Measurements from ENCODE around the gene ANK3.

ANK3 gene

DNA sequence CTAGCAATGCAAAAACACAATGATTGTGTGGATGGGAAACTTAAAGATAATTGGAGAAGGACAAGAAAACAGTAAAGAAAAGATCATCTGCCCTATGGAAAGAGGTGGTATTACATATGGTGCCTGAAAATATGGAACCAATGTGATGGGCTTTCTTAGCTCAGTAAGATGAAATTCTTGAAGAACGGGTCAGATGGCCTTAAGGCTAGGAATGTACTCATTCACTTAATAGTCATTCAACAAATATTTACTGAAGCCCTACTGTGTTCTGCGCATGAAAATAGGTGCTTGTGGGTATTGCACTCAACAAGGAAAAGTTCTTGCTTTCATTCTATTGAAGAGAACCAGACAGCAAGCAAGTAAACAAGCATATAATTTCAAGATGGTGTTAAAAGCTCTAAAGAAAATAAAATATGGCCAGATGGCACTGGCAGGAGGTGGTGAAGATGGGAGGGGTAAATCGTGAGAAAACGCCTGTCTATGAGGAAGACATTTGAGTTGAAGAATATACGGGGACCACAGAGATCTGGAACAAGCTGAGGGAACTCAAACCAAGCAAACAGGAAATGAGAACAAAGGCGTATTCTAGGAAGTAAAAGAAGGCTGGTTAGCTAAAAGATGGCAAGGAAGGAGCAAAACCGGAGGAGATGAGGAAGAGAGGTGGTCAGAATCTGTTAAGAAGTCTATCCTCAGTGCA is 179.7 kb downstream of the ANK3 start:
- peak; percentile 46 for DNase-seq

DNA sequence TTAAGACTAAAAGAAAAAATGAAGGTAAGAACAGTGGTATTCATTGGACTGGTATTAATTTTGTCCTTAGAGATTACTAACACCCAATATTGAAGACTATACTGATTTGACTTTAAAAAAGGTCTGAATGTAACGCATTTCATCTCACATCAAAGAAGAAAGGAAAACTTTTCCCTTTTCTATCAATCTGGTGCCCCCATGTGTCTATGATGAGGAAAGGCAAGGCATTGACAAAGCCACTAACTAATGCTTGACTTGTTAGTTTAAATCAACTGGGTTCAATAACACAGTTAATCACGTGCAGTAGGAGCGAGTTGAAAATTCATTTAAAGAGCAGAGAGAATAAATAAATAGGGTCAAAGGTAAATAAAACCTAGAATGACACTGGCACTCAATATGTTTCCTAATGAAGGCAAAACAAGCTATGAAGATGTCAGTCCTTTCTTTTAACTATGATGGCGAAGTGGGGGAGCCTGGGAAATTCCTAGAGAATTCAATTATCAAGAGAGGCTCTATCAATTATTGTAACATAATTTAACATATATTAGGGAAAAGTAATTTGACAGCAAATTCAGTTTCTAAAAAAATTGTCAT is 180.9 kb downstream of the ANK3 start:
- DNase-seq: peak; percentile 43

DNA sequence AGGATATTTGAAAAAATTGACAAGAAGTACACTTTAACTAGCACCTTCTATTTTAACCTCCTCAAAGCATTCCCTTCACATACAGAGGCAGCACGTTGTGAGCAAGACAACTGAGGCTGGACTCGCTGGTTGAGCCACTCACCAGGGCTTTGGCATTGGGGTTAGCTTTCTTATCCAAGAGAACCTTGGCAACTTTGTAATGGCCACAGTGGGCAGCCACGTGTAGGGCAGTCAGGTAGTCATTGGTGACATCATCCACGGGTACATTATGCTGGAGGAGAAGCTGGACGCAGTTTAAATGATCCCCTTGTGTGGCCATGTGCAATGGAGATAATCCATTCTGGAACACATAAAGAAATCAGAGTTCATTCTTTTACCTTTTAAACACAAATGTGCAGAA is 181.8 kb downstream of the ANK3 start:
- DNase-seq: no peak

DNA sequence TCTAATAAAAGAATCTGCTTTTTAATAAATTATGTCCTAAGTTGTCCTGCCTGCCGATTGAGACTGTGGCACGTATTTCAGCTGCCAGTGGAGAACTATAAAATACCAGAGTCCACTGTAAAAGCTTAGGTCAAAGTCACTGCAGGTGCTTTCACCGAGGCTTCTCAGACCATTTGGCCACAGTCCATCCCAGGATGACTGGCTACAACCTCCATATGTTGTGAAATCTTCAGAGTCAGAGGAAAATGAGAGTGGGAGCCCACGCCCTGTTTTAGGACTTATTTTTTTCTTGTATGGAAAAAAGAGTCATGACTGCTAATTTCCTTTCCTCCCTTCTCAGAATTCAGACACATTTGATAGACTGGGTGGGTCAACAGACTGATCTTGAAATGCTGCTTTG is 182.9 kb downstream of the ANK3 start:
- DNase-seq: no peak

DNA sequence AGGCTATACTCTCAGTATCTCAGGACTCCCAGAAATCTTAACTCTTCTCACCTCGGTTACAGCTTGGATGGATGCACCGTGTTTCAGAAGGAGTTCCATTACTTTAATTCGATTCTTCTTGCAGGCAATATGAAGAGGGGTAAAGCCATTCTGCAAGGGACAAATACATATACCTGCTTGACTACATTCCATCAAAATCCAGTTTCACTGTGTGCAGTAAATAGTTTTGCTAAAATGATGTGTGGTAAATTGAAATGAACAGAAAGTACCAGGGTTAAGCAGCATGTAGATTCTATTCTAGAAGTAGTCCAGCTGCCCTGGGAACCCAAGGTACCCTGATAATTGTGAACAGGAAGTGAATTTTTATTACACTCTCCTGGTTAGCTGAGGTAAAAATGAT is 183.9 kb downstream of the ANK3 start:
- DNase-seq: no peak

DNA sequence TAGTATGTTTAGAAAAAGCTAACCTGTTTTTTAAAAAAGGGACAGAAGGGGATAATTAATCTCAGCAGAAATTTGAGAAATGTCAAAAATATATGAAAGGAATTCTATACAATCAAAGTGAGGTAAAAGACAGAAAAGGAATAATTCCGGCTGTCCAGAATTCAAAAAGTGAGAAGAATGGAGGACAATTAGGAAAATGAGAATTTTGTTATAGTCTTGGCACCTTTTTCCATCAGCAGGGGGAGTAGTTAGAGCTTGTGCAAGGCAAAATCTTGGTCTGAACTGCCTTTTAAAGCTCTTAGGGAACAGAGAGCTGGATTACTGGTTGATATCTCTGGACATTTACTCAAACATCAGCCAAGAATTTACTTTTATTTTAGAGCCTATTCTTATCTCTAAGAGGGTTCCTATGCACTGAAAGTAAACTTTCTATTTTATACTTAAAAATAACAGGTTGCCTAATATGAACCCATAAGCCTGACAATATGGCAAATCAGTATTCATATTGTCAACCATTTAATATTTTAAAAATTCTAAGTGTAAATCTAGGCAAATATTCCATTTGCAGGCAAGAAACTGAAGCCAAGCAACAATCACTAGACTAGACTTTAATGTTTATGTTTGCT is 185.6 kb downstream of the ANK3 start:
- peak; percentile 26 for DNase-seq

DNA sequence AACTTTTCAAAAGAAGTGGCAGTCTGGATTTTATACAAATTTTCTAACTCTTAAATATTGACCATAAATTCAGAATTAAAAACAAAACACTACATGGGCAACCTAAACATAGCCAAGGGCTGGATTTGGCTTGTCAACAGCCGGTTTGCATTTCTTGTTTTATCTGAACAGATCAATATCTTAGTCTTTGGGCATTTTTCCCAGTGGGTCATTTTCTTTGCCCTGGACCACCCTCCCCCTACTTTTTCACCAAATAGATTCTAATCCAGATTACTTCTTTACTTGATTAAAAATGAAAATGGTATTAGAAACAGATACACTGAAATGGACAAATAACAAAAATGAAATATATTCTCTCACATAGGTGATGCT is 189.0 kb downstream of the ANK3 start:
- no peak for DNase-seq

DNA sequence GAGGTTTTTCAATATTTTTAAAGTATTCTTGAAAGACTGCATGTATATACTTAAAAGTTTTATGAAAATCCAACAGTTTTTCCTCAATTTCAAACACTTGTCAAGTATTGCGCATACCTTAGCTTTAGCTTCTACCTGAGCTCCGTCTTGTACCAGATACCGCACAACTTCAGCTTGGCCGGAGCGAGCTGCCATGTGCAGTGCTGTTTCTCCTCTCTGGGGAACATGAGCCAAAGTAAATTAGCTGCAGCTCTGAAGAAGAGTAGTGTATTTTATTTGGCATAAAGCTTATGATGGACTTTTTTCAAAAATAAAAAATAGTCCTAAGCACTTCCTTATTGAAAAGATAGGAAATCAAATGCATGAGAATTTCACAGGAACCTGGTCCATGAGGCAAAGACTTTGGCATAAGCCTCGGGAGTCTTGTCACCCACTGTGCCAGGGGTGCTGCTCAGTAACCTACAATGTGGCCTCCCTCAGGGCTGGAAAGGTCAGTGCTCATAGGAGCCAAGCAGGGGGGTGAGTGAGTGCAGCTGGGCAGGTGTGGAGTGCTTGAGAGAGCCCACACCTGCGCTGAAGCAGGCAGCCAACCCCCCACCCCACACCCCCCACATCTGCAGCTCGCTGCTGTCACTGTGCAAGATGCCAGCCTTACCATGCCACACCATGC is 189.5 kb downstream of the ANK3 start:
- no peak for DNase-seq

DNA sequence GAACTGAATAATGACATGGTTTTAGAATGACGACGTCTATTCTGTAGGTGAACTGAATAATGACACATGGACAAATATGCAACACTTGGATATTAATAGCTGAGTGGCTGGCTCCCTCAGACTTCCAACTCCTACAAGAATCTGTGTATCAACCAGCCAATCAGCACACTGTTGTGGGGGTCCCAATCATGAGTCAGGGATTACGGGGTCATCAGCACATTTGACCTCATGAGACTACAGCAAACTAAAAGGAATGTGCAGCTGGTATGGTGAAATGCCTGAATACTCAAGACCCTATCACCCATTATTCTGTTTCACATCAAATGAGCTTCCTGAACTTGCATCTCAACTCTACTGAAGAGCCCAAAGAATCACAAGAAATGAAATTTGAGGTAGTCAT is 192.5 kb downstream of the ANK3 start:
- no peak for DNase-seq

DNA sequence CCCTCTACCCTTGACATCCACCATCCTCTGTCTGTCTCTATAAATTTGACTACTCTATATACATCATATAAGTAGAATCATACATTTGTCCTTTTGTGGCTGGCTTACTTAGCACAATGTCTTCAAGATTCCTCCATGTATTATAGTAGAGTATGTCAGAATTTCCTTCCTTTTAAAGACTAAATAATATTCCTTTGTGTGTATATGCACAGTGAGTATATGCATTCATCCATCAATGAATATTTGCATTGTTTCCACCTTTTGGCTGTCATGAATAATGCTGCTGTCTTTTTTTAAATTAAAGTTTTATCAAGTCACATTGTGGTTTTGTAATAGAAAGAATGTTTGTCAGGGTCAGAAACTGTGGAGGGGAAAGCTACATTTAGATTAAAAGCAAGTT is 195.3 kb downstream of the ANK3 start:
- no peak for DNase-seq

DNA sequence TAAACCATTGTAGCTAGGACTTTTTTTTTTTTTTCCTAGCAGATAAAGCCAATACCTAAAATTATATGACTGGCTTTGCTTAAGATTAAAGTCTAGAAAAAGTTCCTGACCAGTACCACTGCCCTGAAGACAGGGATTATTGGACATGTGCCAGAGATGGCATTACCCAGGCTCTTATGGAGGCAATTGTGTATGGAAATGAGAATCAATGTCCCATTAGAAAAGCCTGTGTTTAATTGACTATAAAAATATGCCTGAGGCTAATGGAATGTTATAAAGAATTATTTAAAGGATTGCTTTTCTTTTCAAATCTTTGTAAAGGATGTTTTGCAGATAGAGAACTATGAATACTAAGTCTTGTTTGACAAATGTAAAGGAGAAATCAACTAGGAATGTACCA is 196.7 kb downstream of the ANK3 start:
- no peak for DNase-seq

DNA sequence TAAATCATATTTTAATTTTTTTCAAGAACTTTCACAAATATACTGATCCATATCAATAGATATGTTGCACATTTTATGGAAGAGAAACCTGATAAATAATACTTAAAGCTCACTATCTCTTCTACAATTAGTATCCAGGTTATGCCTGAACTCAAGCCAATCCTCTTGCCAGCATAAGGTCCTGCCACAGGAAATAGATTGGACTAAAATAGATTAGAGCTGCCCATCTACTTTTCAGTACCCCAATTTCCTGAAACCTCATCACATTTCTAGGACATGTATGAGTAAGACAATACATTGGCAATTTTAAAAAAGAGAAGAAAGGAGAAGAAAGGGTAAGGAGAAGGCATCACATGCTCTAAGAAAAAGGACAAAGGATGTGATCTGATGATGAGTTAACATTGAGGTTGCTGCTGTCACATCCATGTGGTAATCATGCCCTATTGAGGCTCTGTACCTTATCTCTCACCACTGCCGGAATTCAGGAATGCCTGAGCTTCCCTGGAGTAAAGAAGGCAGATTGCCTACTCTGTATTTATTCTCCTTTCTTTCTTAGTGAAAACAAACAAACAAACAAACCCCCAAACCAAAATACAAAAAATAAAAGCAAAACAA is 199.7 kb downstream of the ANK3 start:
- DNase-seq: peak; percentile 23

DNA sequence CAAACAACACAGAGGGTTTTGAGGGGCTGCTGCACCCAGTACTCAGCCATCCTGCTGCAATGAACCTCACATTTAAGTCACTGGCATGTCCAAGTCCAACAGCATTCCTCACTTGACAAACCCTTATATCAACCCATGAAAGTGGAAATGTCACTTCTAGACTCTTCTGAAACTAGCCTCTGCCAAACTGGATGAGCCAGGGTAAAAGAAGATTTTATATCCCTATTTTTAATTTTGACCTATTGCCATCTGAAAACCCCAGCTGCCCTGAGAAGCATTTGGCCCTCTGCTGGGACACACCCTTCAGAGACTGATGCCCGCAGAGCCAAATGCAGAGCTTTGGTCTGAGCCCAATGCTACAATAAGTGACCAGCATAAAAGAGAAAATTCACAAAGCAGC is 201.1 kb downstream of the ANK3 start:
- DNase-seq: no peak

DNA sequence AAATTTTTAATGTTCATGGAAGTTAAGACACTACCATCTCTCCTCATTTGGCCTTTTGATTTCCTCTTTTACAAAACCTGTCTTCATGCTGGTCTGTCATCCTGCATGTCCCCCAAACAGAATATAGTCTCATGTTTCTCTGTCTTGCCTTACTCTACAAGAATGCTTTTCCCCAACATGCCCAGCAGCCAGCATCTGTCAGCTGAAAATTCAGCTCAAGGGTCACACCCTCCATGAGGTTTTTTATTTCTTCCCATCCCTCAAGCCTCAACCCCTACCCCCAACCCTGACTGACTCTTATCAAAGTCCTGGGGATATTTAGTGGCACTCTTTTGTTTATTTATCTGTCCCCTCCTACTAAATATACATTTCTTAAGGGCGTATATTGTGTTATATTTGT is 202.0 kb downstream of the ANK3 start:
- DNase-seq: no peak

DNA sequence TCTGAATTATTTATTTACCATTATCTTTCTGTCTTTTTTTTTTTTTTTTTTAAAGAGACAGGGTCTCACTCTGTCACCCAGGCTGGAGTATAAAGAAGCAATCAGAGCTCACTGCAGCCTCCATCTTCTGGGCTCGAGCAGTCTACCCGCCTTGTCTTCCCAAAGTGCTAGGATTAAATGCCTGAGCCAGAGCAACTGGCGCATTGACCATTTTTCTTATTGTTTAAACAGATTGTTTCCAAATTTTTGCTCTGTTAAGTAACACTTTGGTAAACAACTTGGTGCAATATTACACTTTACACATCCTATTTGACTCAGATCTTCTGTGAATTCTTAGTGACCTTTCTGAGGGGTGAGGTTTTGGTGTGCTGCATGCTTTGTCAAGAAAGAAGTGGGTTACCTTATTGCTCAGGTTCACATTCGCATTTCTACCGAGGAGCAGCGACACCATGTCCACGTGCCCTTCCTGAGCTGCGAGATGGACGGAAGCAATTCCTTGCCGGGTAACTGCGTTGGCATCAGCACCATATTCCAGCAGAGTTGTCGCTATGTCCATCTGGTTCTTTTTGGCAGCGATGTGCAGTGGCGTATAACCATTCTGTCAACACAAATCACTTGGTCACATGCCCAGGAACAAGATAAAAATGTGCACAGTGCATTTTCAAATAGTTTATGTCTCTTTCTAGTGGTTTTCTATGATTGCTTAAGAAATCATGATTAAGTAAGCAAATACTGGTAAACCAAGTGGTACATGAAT is 203.2 kb downstream of the ANK3 start:
- no peak for DNase-seq

DNA sequence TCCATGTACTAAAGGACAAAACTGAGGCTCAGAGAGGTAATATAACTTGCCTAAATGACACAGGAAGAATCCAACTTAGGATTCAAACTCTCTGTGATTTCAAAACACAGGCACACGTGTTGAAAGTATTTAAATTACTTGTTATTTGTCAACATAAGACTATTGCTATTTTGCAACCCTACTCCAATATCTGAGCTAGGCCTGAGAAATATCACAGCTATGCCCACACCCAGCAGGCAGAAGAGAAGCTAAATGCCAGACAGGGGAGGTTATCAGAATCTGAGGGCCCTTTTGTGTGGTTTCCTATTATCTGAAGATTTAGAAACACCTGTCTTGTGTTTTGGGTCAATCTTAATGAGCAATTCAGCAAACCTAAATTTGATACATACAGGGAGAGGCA is 204.3 kb downstream of the ANK3 start:
- DNase-seq: no peak

DNA sequence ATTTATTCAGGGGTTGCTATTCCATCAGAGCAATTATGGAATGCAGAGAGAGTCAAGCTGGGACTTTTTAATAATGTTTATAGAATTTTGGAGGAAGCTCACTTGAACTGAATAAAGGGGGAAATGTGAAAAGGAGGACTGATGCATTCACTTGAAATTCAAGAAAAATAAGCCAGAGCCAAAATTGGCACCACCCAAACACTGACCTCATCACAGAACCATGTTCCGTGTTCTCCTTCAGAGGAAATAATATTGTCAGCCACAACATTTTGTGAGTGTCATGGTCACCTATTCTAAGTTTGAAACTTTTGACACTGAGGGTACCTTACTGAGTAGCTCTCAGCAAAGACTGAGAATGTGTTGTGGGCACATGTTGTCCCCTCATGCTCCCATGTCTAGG is 207.0 kb downstream of the ANK3 start:
- DNase-seq: no peak

DNA sequence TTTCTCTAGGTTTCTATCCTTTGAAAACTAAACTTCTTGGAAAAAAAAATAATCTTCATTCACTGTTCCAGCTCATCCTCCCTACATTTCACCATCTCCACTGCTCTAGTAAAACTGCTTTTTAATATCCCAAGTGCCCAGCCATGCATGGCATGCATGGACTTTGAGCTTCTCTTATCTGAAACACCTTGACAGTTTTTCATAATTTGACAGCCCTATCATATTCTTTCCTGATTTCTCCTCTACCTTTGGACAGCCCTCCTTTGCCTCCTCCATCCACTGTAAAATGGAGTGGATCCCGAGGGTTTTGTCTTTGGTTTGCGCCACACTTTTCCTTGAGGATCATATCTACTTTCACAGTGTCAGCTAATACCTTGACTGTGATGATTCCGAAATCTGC is 212.8 kb downstream of the ANK3 start:
- no peak for DNase-seq

DNA sequence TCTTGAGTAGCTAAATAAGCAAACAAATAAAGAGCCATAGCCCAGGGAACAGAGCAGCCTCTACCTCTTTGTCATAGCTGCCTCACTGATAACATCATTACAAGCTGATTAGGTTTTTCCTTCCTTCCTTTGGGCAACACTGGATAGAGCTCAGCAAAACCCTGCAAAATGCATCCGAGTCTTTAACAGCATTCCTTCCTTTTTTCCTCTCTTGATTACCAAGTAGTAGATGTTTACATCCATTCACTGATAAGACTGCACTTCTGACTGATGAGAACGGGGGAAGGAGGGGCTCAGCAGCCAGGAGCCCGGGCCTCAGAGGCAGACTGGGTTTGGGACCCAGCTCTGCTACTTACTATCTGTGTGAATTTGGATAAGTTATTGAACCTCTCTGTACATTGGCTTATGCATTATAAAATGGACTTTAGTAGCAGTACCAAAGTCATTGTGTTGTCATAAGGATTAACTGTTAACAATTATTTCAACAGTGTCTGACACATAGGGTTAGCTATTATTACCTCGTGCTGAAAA is 214.2 kb downstream of the ANK3 start:
- DNase-seq: no peak

DNA sequence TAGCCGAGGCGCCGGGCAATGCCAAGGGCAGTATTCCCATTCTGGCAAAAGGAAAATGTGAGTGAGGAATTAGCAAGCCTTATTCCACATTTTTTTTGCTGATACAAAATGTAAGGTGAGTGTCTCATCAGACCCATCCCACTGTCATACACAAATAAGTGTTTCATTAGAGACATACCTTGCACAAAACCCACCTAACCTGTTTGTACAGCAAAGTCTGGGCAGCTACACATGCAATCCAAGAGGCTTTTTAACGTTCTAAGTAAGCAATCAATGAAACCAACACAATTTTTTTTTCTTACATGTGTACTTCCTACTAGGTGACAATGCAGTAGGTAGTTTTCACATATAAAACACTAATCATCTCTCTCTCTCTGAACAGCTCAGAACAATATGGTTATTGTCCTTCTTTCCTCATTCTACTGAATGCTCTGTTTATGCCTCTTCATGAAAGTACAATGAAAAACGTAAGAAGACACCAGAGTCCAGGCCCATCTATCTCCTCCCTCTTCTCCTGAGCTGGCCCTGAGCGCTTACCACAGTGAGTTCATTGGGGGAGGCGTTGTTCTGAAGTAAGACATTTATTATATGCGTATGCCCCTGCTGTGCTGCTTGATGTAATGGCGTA is 217.2 kb downstream of the ANK3 start:
- no peak for DNase-seq

DNA sequence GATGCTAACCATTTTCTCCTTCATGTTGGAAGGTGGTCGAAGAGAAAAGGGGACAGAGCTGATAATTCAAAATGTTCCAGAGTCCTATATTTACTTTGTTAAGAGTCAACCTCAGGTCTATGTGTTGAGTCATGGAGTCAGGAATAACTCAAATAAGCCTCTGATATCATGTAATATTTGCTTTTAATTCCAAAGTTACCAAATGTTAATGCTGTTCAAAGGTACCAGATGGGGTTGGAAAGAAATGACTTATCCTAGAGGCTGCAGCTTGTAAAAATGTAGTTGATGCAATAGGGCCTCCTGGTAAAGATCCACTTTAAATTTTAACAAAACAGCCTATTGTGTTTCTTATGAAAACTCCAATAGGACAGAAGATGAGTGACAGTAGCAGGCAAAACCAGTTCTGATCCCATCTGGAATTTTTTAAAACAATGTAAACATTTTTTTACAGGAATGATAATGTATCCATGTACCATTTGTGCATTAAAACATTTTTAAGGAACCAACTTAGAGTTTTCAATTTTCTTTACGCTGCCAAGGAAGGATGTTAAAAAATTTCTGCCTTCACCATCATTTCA is 218.2 kb downstream of the ANK3 start:
- DNase-seq: no peak

DNA sequence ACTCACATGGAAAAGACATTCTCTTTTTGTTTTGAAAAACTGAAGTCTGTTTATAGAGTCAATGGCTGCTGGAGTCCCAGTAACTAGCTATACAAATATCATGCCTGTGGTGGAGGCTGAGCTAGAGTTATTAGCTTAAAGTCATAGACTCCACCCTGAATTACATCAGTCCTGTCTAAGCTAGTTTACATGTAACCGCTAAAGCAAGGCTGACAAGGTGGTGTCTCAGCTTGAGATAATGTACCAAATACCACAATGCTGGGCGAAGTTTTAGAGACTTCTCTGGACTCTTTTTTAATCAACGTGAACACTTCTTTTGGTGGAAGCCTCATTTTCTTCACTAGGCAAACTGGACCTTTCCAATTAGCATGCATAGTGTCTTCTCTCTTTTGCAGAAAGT is 219.4 kb downstream of the ANK3 start:
- DNase-seq: no peak

Measured in MV-4-11 (cell line).